ENCODE results near the gene SCMH1. TPM values are rescaled to one million over a fixed set of nuclear protein-coding genes. Genes with fewer than 3 reads are reported as not detected.

The SCMH1 gene
- total RNA-seq, 3 donors from 2014 or later = 37.0 to 93.4 (median 53.4) TPM

- intact Hi-C loops (cut with DNase I; ENCODE audit: low total_unique reads) = no loop called here
- no peaks in the 10 kb centered on the region for H3K27me3 ChIP-seq
- DNase-seq (ENCODE audit: low spot score in 2 of 2) = peak; percentile 71 to 90
- H3K36me3 ChIP-seq = no peaks in the 10 kb centered on the region
- peak overlapping the region; percentile 88 to 95 for H3K27ac ChIP-seq
- peaks cover 3 to 25% of the 10 kb centered on the region in 2 donors for H3K4me1 ChIP-seq
- TF ChIP-seq POLR2A (IDR thresholded peaks at IDR 0.05) (no peak), CTCF (IDR thresholded peaks at IDR 0.05) (no peak), POLR2AphosphoS5 (IDR thresholded peaks at IDR 0.05) (no peak)
- no peaks in the 10 kb centered on the region for H3K9me3 ChIP-seq
- H3K4me3 ChIP-seq = peak overlapping the region in 1 of 3 donors; percentile 21
Observed at GRCh38 chr1:41045740-41046139, 196.4 kb downstream of the SCMH1 start.

GRCh38 chr1:41044187-41044586 lies 197.9 kb downstream of the SCMH1 start:
- Histone ChIP-seq H3K36me3 (no peaks in the 10 kb centered on the region), H3K4me3 (no peak overlapping the region), H3K4me1 (peaks cover 3 to 25% of the 10 kb centered on the region in 2 donors), H3K27me3 (no peaks in the 10 kb centered on the region), H3K27ac (peak overlapping the region; percentile 88 to 95), H3K9me3 (no peaks in the 10 kb centered on the region)
- intact Hi-C loops (cut with DNase I; ENCODE audit: low total_unique reads) = no loop called here
- no peak for DNase-seq (ENCODE audit: low spot score in 2 of 2)
- TF ChIP-seq CTCF (IDR thresholded peaks at IDR 0.05) = no peak
- TF ChIP-seq POLR2A (IDR thresholded peaks at IDR 0.05) = no peak
- TF ChIP-seq POLR2AphosphoS5 (IDR thresholded peaks at IDR 0.05) = no peak

- intact Hi-C loops (cut with DNase I; ENCODE audit: low total_unique reads) = no loop called here
- no peak overlapping the region for H3K4me3 ChIP-seq
- no peak for DNase-seq (ENCODE audit: low spot score in 2 of 2)
- H3K36me3 ChIP-seq = no peaks in the 10 kb centered on the region
- no peak for TF ChIP-seq POLR2AphosphoS5 (IDR thresholded peaks at IDR 0.05)
- TF ChIP-seq POLR2A (IDR thresholded peaks at IDR 0.05) = no peak
- no peak for TF ChIP-seq CTCF (IDR thresholded peaks at IDR 0.05)
- H3K27me3 ChIP-seq = no peaks in the 10 kb centered on the region
- H3K27ac ChIP-seq = no peak overlapping the region
- peaks cover 3 to 21% of the 10 kb centered on the region in 2 donors for H3K4me1 ChIP-seq
- no peaks in the 10 kb centered on the region for H3K9me3 ChIP-seq
Observed at GRCh38 chr1:41041614-41042270, 200.4 kb downstream of the SCMH1 start.

GRCh38 chr1:41038110-41038509 lies 204.0 kb downstream of the SCMH1 start:
- no peak for TF ChIP-seq POLR2AphosphoS5 (IDR thresholded peaks at IDR 0.05)
- TF ChIP-seq CTCF (IDR thresholded peaks at IDR 0.05) = no peak
- no peak for TF ChIP-seq POLR2A (IDR thresholded peaks at IDR 0.05)
- DNase-seq (ENCODE audit: low spot score in 2 of 2) = no peak
- H3K36me3 ChIP-seq = no peaks in the 10 kb centered on the region
- no peak overlapping the region for H3K4me3 ChIP-seq
- no peak overlapping the region for H3K27ac ChIP-seq
- intact Hi-C loops (cut with DNase I; ENCODE audit: low total_unique reads) = no loop called here
- H3K4me1 ChIP-seq = no peaks in the 10 kb centered on the region
- H3K9me3 ChIP-seq = no peaks in the 10 kb centered on the region
- H3K27me3 ChIP-seq = no peaks in the 10 kb centered on the region

- H3K36me3 ChIP-seq = no peaks in the 10 kb centered on the region
- TF ChIP-seq POLR2A (IDR thresholded peaks at IDR 0.05) (no peak), CTCF (IDR thresholded peaks at IDR 0.05) (no peak), POLR2AphosphoS5 (IDR thresholded peaks at IDR 0.05) (no peak)
- DNase-seq (ENCODE audit: low spot score in 2 of 2) = no peak
- no peaks in the 10 kb centered on the region for H3K9me3 ChIP-seq
- no peaks in the 10 kb centered on the region for H3K27me3 ChIP-seq
- intact Hi-C loops (cut with DNase I; ENCODE audit: low total_unique reads) = no loop called here
- H3K27ac ChIP-seq = no peak overlapping the region
- H3K4me1 ChIP-seq = no peaks in the 10 kb centered on the region
- no peak overlapping the region for H3K4me3 ChIP-seq
Observed at GRCh38 chr1:41037116-41037903, 204.8 kb downstream of the SCMH1 start.

All from breast epithelium (tissue), 4 donors.